ENCODE data around the gene CLSTN3.

GRCh38 chr12:7188562-7189397 lies 58.6 kb downstream of the CLSTN3 start:
- TF ChIP-seq CTCF (conservative IDR thresholded peaks at IDR 0.05 in 1 of 2, IDR thresholded peaks at IDR 0.05 in 1 of 2; ENCODE audit: low read depth in 1 of 2, low read length in 2 of 2) (peak; percentile 69 to 75), EZH2 (IDR thresholded peaks at IDR 0.05; ENCODE audit: low read length, missing control alignments) (no peak)
